Colonic mucosa (tissue), 4 donors: Measurements from ENCODE around the gene ADAMTS17. TPM values are rescaled to one million over a fixed set of nuclear protein-coding genes. Genes with fewer than 3 reads are reported as not detected.

Experiments used
- DNase-seq: peaks from one replicate; pipeline ENCODE4 v3.0.0-alpha.2; 2020
- H3K27ac ChIP-seq: fragments of 200-600 bp; one replicate; pipeline ENCODE4 v1.8.0; 2021
- H3K27me3 ChIP-seq: fragments of 200-600 bp; one replicate; pipeline ENCODE4 v1.8.0; 2021
- H3K36me3 ChIP-seq: fragments of 200-600 bp; one replicate; pipeline ENCODE4 v1.8.0; 2021
- H3K4me1 ChIP-seq: fragments of 200-600 bp; one replicate; pipeline ENCODE4 v1.8.0; 2021; ENCODE audit warnings: mild to moderate bottlenecking
- H3K4me3 ChIP-seq: fragments of 200-600 bp; one replicate; pipeline ENCODE4 v1.8.0; 2021
- H3K9ac ChIP-seq, 2 donors: one replicate each; pipeline ENCODE4 v1.7.0; 2013; ENCODE audit warnings: control low read depth in 2 of 2, low read depth in 2 of 2, low read length in 2 of 2
- H3K9me3 ChIP-seq: fragments of 200-600 bp; one replicate; pipeline ENCODE4 v1.8.0; 2021
- CTCF ChIP-seq: fragments of 200-600 bp; IDR thresholded peaks from one replicate; pipeline ENCODE4 v1.8.0; 2022; ENCODE audit warnings: antibody characterized with exemption, mild to moderate bottlenecking
- intact Hi-C: fragments of 100-400 bp; cut with DNase I; formaldehyde crosslinking; loops from one replicate; pipeline ENCODE4 v1.14.1; 2022
- total RNA-seq, 2 donors: library from RNA; stranded (reverse); fragmentation: NEBNext Ultra II Directional in 1 of 2; extraction: Animal tissue kit (Norgen Biotek cat#: 25700) in 1 of 2; gene quantifications; one replicate each; pipeline ENCODE4 v1.2.1, GENCODE V29; 2021
- donor health status: healthy.
- donor health status: DM: no; HTN: no; CAD: no.
- donor health status: DM: no; HTN: no; CAD: no.

ADAMTS17 gene
- total RNA-seq, 2 donors from 2014 or later = 4.2 to 8.3 TPM

DNA sequence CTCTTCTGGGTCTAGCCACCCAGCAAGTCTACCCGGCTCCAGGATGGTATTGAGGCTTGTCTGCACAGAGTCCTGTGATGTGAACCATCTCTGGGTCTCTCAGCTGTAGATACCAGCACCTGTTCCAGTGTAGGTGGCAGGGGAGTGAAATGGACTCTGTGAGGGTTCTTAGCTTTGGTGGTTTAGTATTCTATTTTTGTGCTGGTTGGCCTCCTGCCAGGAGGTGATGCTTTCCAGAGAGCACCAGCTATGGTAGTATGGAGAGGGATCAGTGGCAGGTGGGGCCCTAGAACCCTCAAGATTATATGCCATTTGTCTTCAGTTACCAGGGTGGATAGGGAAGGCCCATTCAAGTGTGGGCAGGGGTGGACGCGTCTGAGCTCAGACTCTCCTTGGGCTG lies 325.1 kb downstream of the ADAMTS17 start:
- intact Hi-C loops = no loop called here
- no peak overlapping the region for H3K4me3 ChIP-seq
- no peaks in the 10 kb centered on the region for H3K4me1 ChIP-seq
- no peak for DNase-seq
- no peak for TF ChIP-seq CTCF
- H3K9me3 ChIP-seq = no peaks in the 10 kb centered on the region
- no peaks in the 10 kb centered on the region for H3K36me3 ChIP-seq
- H3K27ac ChIP-seq = no peak overlapping the region
- no peaks in the 10 kb centered on the region for H3K27me3 ChIP-seq
- H3K9ac ChIP-seq = no peak overlapping the region

GRCh38 chr15:100011235-100011634 lies 330.5 kb downstream of the ADAMTS17 start:
- Histone ChIP-seq H3K27me3 (no peaks in the 10 kb centered on the region), H3K4me1 (no peaks in the 10 kb centered on the region), H3K4me3 (no peak overlapping the region), H3K36me3 (no peaks in the 10 kb centered on the region), H3K9me3 (no peaks in the 10 kb centered on the region), H3K9ac (no peak overlapping the region), H3K27ac (no peak overlapping the region)
- intact Hi-C loops = no loop called here
- DNase-seq = no peak
- TF ChIP-seq CTCF = no peak

DNA sequence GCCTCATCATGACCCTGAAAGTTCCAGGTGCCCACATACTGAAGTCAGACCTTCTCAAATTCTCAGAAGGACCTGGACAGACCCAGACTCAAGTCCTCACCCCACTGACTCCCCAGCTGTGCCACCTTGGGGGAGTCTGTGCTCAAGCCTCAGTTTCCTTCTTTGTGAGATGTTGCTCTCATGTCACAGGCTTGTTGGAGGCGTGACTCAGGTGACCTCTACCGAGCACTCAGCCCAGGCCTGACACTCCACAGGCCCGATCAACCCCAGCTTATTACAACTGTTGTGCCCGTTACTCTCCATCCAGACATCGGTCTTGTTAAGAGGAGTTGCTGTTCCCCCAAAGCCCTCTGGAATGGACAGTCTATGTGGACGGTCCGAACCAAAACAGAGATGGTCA lies 332.4 kb downstream of the ADAMTS17 start:
- intact Hi-C loops = no loop called here
- no peaks in the 10 kb centered on the region for H3K9me3 ChIP-seq
- no peaks in the 10 kb centered on the region for H3K4me1 ChIP-seq
- no peak overlapping the region for H3K27ac ChIP-seq
- no peak overlapping the region for H3K4me3 ChIP-seq
- no peak for TF ChIP-seq CTCF
- H3K9ac ChIP-seq = no peak overlapping the region
- DNase-seq = no peak
- no peaks in the 10 kb centered on the region for H3K27me3 ChIP-seq
- no peaks in the 10 kb centered on the region for H3K36me3 ChIP-seq

DNA sequence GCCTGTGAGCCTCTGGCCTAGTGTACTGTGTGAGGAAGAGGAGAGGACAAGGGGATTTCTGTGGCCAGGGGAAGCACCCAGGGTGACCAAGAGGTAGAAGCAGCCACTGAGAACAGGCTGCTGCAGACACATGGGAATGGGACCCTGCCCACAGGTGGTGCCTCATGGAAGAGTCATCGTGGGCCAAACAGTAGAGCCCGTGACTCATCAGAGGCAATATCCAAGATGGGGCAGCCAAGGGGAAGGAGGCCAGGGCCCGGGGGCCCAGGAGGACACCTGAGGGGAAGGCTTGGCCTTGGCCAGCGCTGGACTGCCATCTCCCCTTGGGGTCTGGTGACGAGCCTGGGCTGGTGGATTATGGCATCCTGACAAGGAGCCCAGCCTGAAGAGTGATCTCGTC lies 333.5 kb downstream of the ADAMTS17 start:
- Histone ChIP-seq H3K36me3 (no peaks in the 10 kb centered on the region), H3K4me3 (no peak overlapping the region), H3K27me3 (no peaks in the 10 kb centered on the region), H3K9me3 (no peaks in the 10 kb centered on the region), H3K4me1 (no peaks in the 10 kb centered on the region), H3K27ac (no peak overlapping the region), H3K9ac (no peak overlapping the region)
- TF ChIP-seq CTCF = no peak
- intact Hi-C loops = no loop called here
- DNase-seq = no peak

DNA sequence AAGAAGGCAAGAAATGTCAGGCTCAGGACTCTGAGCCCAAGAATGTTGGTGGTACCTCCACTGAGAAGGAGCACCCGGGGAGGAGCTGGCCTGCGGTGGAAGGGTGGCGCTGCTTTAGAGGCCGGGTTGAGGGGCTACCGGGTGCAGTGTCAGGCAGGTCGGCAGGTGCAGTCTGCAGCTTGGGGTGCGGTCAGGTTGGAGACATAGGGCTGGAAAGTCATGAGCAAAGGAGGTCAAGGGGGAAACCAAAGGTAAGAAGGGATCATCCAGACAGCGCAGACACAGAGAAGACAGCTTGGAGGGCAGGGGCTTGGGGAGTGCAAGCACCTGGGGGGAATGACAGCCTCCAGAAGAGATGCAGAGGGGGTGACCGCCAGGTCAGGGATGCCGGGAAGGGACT lies 334.2 kb downstream of the ADAMTS17 start:
- DNase-seq = no peak
- TF ChIP-seq CTCF = no peak

DNA sequence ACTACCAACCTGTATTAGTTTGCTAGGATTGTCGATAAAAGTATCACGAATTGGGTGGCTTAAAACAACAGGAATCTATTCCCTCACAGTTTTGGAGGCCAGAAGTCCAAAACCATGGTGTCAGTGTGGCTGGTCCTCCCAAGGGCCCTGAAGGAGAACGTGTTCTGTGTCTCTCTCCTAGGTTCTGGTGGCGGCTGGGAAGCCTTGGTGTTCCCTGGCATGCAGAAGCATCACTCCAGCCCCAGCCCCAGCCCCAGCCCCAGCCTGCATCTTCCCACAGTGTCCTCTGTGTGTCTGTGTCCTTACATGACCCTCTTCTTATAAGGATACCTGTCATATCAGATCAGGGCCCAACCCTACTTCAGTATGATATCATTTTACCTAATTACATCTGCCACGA lies 336.1 kb downstream of the ADAMTS17 start:
- no peak overlapping the region for H3K9ac ChIP-seq
- H3K36me3 ChIP-seq = no peaks in the 10 kb centered on the region
- no peaks in the 10 kb centered on the region for H3K4me1 ChIP-seq
- no peak for DNase-seq
- H3K27me3 ChIP-seq = no peaks in the 10 kb centered on the region
- no peak overlapping the region for H3K4me3 ChIP-seq
- intact Hi-C loops = no loop called here
- TF ChIP-seq CTCF = no peak
- no peak overlapping the region for H3K27ac ChIP-seq
- no peaks in the 10 kb centered on the region for H3K9me3 ChIP-seq

More for the DNA sequence above, 334.2 kb downstream of the ADAMTS17 start:
- H3K4me3 ChIP-seq = no peak overlapping the region
- no peaks in the 10 kb centered on the region for H3K4me1 ChIP-seq
- H3K9me3 ChIP-seq = no peaks in the 10 kb centered on the region
- intact Hi-C loops = no loop called here
- no peak overlapping the region for H3K9ac ChIP-seq
- no peak overlapping the region for H3K27ac ChIP-seq
- no peaks in the 10 kb centered on the region for H3K36me3 ChIP-seq
- no peaks in the 10 kb centered on the region for H3K27me3 ChIP-seq
